IPS DF 19.7 (cell line): ENCODE measurements around the gene BOD1L2.

Source experiments
- DNase-seq: peaks from one replicate; pipeline ENCODE4 v3.0.0-alpha.2; 2013; ENCODE audit warnings: low read depth, low spot score

Gene BOD1L2

DNA sequence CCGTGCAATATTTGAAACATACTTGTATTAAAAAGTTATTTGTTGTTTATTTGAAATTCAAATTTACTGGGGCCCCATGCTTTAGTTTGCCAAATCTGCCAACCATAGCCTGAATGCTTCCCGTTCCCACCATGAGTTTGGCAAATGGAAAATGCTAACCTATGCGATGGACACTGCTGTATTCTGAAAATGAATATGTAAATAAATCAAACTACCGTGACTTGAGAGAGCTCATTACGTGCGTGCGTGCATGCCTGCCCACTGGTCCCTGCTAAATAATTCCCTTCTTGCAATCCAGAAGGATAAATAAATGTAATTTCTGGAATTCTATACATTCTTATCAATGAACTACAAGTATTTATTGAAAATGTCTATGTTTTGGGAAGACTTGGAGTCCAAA, 3.2 kb downstream of the BOD1L2 start:
- DNase-seq: no peak

DNA sequence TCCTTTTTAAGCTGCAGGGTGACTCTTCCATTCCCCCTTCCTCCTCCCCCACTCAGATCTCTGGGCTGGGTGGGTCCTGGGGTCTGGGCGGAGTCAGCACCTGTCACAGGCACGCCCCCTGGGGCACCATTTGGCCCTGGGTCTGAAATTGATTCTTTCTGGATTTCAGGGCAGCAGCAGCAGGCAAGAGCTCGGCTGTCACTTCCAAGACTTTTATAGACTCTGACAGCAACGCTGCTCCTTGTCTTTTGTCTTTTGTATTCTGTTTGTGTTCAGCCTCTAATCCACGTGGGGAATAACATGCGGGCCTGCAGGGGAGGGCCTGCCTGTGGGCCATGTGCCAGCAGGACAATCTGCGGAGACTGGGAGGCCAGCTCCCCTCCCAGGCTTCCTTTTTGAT, 3.9 kb downstream of the BOD1L2 start:
- DNase-seq: no peak

DNA sequence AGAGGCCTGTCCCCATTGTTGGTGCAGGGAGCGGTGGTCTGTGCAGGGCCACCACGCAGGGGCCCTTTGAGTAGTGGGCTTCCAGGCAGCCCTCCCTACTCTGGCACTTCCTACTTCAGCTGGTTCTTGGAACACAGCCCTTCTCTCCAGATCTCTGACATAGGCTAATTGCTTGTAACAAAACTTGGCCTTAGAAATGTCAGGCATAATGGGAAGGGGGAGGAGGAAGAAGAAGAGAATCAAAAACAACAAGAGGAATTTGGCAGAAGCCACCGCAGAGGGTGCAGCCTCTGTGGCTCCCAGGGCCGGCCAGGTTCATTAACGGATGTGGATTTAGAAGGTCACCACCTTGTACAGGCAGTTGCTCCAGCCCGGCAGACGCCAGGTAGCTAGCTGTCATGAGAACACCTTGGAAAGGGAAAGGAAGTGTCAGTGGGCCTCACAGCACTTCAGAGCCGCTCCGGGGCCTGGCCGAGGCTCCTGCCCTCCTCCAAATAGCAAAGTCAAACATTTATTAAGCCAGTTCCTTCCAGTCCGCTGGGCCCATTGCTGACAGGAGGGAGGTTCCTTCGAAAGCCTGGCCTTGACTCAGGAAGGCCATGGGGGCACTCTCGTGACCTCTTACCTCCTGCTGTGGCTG, 7.4 kb downstream of the BOD1L2 start:
- DNase-seq: no peak

DNA sequence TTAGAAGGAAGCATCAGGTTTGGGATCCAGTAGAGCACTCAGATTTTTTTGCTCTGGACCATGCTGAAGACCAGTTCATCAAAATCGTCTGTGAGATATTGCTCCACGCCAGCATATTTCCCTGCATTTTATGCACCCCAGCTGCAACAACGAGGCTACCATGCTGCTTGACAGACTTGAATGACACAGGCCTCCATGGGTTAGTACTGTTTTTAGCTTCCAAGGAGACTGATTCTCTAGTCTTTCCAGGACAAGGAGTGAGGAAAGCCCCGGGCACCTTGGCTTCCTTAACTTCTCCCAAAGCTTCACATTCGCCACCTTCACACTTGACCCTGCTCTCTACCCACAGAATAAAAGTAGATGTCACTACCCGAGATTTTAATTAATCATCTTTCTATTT, 17.5 kb downstream of the BOD1L2 start:
- DNase-seq: no peak

DNA sequence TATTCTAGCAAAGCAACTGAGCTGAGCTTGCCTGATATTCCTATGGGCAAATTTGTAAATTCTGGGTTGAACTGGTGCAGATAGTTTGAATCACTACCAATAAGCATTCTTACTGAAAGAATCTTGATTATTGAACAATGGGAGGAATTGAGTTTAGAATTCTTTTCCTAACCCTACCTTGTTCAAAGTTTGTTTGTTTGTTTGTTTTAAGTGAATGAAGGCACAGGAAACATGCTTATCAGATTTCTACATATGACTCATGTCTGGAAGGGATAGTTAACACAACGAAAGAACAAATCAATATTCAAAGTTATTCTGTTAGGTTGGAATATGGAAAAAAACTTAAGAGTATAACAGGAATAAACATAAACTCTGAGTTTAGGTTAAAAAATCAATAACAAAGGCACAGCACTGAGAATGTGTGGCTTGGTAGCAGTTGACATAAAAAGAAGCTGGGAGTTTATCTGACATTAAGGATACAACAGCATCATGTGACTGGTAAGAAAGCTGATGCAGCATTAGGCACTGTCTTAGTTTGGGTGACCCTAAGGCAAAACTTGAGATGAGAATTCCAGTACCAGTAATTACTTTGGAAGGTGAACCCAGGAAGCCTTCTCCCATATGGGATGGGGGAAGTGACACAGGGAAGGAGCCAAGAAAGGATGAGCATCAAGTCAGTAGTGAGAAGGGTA, 20.9 kb downstream of the BOD1L2 start:
- DNase-seq: no peak

DNA sequence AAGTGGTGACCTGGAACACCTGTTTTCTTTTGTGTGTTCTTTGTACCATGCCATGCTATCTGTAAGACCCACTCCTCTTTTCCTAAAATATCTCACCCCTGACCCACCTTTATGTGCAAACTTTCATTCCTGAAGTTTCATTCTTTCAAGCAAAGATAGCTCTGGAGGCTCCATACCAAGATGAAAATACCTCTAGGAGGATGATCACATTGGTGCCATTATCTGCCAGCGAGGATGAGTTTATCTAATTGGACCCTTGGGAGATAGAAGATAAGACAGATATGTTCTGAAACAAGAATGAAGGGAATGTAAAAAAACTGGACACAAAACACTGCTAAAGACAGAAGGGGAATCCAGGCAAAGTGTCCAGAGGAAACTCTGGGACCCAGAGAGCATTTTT, 24.1 kb downstream of the BOD1L2 start:
- no peak for DNase-seq

DNA sequence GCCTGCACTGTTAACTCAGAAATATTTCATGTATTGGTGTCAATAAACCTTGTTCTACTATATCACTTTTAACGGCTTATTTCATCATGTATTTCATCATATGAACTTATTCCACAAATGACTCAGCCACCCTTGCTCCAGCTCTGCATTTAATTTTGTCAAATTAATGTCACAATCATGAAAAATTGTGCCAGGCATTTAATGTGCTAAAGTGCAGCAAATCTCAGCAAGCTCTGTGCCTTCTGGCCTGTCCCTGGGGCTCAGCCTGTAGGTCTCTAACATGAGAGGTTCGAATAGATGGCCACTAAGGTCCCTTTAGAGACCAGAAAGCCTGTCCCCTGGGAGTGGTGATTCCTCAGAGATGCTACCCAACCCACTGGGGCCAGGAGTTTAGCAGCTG, 28.6 kb downstream of the BOD1L2 start:
- no peak for DNase-seq

DNA sequence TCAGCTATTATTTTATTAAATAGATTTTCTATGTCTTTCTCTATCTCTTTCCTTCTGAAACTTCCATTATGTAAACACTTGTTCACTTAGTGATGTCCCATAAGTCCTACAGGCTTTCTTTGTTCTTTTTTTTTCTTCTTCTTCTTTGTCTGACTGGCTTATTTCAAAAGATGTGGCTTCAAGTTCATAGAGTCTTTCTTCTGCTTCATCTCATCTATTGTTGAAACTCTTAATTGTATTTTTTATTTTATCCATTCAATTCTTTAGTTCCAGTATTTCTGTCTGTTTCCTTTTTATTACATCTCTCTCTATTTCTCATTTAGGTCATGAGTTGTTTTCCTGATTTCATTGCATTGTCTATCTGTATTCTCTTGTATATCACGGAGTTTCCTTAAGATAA, 38.5 kb downstream of the BOD1L2 start:
- DNase-seq: no peak

DNA sequence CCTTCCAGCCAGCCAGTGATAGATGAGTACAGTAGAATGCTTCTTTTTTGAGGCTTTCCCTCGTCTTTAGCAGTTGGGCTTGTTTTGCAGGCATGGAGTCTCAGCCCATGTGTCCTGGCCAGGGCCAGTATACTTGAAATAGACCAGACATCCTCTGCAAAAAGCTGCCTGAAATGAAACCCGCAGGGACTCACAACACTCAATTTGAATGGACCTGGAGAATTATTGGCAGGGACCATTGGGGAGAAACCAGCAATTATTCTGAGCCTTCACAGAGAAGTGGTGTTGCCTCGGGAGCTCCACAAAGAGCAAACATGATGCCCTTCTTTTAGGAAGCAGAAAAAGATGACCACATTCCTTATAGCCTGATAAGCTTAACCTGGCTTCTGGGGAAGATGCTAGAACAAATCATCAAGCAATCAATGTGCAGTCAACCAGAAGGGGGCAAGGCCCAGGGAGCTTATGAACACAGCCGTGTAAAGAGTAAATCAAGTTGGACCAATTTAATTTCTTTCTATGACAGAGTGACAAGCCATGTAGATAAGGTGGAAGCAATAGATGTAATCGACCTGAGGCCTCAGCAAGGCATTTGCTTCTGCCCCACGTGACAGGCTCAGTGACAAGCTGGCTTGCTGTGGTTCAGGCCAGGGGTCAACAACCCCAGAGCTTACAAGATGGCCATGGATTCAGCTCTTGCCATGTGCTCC, 42.1 kb downstream of the BOD1L2 start:
- no peak for DNase-seq

DNA sequence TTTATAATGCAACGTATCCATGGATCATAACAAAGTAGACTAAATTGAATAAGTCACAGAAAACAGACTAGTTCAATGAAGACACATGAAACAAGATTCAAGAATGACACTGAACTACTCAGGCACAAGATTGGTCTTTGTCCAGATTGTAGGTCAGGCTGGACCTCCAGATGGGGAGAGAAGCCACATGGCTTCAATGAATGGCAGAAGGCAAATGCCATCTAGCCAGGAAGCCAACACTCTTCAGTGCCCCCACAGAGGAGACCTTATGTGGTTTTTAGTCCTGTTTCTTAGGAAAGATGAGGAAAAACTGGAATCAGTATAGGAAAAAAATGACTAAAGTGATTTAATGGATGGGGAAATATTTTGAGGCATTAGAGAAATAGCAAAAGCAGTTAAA, 43.1 kb downstream of the BOD1L2 start:
- no peak for DNase-seq

DNA sequence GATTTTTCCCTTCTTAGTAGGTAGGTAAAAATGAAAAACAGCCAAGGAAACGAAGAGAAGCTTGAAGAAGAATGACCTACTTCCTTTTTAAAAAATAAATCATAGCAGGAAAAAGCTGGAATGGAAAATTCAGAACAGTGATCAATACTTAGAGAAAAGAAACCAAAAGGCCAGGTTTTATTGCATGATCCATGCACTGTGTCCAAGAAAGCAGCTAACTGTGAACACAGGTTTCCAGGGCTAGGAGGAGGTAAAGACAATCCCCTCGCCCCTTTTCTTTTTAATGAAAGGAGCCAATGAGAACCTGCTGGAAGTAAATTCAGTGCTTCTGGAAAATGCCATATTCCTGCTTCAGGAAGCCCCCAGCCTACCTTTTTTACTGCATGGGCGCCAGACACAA, 47.2 kb downstream of the BOD1L2 start:
- no peak for DNase-seq

DNA sequence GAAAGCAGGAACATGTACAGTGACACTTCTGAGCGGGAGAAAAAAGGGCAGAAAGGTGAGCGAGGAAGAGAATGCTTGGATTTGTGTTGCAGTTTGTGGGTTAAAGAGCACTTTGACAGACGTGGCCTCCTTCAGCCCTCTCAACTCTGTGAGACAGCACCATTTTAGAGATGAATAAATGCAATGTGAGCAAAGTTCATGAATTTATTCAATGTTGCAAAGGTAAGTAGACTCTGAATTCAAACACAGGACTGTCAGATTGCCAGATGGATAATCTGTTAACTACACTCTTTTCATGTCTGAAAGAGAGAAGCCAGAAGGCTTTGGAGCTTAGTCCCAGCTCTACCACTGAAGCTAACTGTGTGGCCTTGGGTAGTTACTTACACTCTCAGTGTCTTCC, 47.7 kb downstream of the BOD1L2 start:
- DNase-seq: no peak

DNA sequence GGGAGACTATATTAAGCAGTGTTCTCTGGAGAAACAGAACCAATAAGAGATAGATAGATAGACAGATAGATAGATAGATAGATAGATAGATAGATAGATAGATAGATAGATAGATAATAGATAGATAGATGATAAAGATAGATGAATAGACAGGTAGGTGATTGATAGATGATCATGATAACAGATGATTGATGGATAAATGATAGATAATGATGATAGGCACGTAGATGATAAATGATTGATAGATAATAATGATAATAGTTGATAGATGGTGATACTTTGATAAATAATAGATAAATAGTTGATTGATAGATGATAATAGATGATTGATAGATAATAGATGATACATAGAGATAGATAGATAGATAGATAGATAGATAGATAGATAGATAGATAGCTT, 48.5 kb downstream of the BOD1L2 start:
- no peak for DNase-seq

DNA sequence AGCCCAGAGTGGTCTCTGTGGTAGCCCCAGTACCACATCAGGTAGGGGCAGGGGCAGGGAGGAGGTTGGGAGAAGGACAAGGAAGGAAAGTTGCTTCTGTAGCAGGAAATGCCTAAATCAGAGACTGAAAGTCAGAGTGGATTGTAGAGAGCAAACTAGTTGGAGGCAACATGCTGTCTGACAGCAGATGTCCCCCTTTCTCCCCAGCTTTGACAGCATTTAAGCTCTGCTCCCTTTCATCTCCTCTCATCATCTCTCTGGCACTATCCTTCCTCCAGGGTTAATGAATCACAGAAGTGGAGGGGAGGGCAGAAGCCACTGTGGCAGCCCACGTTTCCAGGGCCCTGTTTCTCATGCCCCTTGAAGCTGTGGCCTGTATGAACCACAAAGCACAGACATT, 50.4 kb downstream of the BOD1L2 start:
- no peak for DNase-seq

DNA sequence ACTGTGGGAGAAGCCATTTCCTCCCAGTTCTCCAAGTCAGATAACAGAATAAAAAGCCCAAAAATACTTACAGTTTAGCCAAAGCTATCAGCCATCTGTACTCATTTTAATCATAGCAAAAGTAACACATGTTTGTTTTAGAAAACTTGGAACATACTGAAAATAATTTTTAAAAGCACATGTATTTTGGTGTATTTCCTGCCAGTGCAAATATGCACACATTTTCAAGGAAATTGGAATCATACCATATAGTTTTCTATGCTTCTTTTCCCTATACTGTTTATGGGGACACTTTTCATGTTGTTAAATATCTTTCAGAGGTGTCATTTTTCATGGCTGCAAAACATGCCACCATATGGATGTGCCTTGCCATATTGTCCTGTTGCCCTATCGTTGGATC, 51.2 kb downstream of the BOD1L2 start:
- no peak for DNase-seq
